GM18907 (cell line): ENCODE results near the gene DNAI4.
"Not testable (repeated sequence)": the region's sequence is repeated elsewhere in the genome, so short reads cannot be mapped to it uniquely, and the experiment has no call there.

Source experiments
- ATAC-seq: cut with Tn5 transposase; IDR thresholded peaks from one replicate; pipeline ENCODE4 v1.9.1; 2021; ENCODE audit warnings: mild to moderate bottlenecking, moderate library complexity; ENCODE audit not compliant: unreplicated experiment

The DNAI4 gene

DNA sequence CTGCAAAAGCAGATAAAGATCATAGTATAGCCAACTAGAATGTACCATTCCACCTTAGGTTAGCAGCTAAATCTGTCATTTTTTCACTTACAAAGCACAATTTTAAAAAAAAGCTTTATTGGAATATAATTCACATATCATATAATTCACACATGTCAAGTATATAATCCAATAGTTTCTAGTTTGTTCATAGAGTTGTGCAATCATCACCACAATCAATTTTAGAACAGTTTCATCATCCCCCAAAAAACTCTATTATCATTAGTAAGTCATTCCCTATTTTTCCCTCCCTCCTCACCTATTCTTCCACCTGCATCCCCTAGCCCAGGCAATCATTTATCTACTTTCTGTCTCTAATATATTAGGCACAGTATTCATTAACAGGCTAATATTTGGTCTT is 91.5 kb downstream of the DNAI4 start:
- ATAC-seq = no peak

DNA sequence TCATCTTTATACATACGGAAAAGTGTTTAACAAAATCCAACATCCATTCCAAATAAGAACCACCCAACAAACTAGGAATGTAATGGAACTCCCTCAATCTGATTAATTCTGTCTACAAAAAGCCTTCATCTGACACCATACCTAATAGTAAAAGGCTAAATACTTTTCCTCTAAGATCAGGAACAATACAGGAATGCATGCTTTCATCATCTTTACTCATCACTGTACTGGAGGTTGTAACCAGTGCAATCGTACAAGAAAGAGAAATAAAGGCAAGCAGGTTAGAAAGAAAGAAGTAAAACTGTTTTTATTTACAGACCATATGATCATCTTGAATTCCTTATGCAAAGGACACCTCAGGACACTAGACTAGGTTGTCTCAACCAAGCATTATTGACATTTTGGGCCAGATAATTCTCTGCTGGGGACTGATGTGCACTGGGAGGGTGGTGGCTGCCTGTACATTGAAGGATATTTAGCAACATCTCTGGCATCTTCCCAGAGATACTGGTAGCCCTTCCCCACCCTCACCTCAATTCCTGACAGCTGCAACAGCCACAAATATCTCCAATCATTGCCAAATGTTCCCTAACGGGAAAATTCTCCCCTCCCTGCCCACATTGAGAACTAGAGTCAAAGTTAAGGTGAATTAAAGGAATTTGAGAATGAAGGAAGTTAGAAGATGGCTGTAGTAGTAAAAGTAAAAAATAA is 93.0 kb downstream of the DNAI4 start:
- ATAC-seq = no peak

DNA sequence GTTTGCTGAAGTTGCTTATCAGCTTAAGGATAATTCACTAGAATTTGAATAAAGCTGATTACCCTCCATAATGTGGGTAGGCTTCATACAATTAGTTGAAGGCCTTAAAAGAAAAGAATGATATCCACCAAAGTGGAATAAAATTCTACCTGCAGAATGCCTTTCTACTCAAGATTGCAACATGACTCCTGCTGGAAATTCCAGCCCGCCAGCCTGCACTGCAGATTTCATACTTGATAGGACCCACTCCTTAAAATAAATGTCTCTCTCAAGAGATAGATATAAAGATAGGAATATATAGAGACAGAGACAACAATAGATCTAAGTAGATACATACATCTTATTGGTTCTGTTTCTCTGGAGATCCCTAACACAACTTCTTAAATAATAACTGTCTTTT is 99.9 kb downstream of the DNAI4 start:
- no peak for ATAC-seq

DNA sequence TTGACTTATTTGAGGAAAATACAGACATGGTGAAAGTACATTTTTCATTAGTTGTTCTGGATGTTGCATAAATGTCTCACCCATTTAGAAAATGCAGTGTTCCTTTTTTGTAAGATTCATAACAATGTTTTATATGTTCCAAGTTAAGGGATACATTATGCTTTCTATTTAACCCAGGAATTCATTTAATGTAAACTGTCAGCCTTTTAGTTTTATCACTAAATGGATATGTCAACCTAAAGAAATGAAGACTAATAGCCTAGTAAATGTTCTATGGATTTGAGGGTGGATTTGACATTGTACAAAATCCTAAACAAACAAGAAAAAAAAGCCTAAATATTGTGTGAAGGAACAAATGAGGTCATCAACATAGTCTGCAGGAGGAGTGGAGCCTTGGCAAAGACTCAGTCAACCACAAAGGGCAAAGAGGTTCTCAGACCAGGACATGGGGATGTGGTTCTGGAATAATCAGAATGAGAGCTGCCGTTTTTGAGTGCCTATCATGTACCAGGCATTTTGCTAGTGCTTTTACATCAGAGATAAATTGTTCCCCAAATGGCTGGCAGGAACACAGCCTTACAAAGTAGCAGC is 114.8 kb downstream of the DNAI4 start:
- no peak for ATAC-seq

DNA sequence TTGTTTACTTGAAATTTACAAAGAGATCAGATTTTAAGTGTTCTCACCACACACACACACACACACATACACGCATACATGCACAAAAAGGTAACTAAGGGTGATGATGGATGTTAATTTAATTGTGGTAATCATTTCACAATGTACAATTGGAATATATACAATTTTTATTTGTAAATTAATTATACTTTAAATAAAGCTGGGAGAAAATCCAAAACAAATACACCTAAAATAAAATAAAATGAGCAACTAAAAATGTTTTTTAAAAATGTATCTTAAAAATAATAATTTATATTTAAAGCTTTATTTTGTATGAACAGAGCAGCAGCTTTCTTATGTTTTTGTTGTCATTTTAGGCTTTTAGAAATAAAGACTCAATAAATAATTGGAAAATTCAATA is 115.4 kb downstream of the DNAI4 start:
- no peak for ATAC-seq

DNA sequence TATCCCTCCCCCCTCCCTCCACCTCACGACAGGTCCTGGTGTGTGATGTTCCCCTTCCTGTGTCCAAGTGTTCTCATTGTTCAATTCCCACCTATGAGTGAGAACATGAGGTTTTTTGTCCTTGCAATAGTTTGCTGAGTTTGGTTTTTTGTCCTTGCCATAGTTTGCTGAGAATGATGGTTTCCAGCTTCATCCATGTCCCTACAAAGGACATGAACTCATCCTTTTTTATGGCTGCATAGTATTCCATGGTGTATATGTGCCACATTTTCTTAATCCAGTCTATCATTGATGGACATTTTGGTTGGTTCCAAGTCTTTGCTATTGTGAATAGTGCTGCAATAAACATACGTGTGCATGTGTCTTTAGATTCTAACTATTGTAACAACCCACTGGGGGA is 128.8 kb downstream of the DNAI4 start:
- not testable (repeated sequence) for ATAC-seq

DNA sequence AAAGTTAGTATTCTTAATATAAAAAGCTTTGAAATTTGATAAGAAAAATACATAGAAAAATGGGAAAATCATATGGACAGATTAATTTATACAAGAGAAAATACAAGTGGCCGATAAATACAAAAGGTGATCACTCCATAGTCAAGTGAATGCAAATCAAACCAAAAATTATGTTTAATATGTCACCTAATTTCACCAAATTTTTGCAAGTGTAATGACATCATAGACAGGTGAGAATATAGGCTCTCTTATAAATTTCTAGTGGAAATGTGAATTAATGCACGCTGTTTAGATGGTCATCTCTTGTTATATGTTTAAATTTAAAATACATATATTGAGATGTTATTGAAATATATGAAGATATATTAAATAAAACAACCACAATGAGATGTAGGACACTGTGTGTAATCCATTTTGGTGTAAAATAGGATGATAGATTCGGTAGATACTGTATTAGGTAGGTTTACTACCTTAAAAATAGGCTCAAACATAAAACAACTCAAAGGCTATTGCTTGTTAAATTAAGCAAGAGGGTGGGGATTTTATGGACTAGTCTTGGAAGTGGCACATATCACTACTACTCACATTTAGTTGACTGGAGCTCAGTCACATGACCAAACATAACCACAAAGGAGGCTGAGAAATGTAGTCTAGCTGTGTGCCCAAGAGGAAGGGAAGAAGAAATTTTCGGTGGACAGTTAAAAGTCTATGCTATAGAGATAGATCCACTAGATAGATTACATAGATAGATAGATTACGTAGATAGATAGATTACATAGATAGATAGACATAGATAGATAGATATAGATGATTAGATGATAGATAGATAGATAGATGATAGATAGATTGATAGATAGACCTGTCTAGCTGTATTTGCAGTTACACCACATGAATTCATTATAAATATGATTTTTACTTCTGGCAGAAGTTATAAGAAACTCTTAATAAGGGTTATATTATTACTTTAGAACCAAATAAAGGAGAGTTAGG is 132.7 kb downstream of the DNAI4 start:
- no peak for ATAC-seq

DNA sequence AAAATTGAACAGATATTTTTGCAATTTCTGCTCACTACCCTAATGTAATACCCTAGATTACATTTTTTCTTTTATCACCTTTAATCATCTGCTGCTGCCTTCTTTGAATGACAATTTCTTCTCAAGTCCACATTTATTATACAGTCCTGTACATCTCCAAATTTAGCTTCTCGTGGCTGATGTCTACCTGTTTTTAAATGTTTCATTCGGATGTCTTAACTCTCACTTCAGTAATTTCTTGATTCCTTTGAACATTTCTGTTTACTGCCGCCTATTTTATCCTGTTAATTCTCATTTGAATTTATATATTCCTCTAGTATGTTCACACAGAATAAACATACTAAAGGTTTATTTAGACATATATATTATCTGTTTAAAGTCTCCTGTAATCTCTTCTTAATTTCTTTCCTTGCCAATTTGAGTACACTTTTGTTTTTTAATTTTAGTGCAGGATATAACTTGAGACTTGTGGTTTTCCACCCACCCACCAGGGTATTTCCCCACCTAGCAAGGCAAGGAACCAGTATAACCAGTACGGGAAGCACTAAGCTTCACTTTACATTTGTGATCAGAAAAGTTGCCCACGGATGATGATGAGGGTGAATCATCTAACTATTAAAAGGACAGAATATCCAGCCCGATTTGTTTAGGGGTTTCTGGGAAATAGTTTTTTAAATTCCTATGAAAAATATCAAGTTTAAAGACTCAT is 136.3 kb downstream of the DNAI4 start:
- peak; percentile 91 for ATAC-seq

DNA sequence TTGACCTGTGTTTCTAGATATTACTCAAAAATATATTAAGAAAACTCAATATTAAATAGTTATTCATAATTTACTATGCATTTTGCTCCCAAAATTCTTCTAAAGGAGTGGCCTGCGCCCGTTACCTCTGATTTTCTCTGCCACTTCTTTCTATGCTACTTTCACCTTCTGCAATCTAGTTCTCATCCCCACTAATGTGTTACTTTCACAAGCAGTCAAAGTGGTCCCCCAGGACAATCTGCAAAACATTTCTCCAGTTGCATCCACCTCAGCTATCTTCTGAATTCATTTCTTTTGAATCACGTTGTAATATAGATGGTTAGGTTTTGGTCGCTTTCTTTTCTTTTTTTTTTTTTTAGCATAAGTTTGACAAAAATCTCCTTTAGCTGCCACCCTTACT is 137.0 kb downstream of the DNAI4 start:
- no peak for ATAC-seq

DNA sequence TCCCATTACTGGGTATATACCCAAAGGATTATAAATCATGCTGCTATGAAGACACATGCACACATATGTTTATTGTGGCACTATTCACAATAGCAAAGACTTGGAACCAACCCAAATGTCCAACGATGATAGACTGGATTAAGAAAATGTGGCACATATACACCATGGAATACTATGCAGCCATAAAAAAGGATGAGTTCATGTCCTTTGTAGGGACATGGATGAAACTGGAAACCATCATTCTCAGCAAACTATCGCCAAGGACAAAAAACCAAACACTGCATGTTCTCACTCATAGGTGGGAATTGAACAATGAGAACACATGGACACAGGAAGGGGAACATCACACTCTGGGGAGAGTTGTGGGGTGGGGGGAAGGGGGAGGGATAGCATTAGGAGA is 138.9 kb downstream of the DNAI4 start:
- not testable (repeated sequence) for ATAC-seq

DNA sequence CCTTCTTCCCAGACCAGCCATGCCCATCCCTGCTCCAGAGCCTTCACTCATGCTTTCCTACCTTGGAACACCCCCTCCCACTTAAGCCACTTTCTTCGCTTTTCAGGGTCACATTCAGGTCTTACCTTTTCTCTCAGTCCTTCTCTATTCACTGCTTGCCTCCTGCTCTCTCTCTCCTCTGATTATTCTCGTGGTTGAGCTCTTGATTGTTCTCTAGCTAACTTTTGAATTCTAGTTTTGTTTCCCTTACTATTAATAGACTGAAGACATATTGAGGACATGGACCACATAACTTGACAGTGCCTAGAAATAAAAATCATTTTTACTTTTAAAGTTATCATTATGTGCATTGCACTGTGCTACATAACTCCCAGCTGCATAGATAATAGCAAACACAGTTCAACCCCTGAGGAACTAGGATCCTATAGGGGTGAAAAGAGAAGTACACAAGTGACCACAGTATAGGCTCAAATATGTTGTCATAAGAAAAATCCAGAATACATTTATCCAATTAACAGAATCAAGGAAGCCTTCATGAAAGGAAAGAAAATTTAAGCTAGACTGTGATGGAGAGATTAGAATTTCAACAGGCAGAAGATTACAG is 145.1 kb downstream of the DNAI4 start:
- no peak for ATAC-seq

DNA sequence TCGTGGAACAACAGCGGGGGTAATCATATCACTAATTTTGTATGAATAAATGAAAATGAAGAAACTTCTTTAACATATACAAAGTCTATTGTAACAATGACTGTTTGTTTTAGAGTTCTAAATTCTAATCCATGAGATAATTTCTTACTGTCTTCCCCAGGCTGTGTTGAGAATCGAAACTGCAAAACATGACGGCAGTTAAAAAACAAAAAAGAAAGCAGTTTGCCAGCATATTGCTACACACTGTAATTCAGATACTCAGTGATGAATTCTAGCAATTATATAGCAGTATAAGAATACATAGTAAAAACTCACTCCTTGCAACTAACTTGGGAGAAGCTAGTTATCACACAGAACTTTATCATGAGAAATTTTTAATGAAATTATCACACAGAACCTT is 145.7 kb downstream of the DNAI4 start:
- no peak for ATAC-seq

DNA sequence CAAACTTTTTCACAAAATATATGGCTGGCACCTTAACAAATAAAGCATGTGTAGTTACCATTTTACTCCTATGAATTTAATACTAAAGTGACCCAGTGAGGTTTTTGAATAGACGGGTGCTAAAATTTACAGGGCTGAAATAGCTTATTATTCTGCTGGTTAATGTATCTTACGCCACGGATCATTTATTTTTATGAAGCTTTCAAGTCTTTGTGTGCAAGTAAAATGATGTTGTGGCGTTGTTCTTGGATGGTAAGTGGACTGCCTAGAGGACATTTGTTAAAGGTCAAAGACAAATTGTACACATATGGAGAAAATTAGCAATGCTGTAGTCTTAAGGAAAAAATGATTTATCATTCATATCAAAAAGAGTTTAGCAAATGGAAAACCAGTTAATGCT is 146.4 kb downstream of the DNAI4 start:
- ATAC-seq = no peak

DNA sequence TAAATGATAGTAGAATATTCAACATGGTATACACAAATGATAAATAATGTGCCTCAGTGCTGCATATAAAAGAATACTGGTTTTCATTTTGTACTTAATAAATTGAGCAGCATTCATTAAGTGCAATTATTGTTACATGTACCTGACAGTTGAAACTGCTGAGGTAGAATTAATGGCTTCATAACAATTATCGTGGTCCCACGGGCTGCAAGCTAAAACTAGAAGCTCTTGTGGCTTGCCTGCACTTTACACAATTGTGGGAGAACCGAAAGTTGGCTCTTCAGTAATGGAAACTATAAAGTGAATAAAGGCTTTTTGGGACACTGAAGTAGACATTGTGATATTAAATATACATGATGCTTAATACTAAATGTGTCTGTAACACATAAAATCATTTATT is 146.8 kb downstream of the DNAI4 start:
- ATAC-seq = no peak

DNA sequence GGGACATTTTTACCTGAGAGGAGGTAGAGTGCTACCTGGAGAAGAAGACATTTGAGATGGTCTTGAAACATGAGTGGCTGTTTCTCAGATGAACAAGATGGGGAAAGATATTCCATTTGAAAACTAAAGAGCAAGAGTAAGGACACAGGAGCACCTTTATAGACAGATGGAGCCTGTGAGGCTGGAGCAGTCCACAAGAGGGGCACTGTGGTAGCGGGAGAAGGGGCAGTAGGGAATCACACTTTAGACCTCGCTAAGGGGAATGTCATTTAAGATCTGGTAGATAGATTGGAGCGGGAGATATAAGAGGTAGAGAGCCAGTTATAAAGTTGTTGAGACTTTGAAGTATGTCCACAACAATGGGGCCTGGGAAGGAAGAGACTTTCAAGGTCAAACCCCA is 149.0 kb downstream of the DNAI4 start:
- no peak for ATAC-seq

DNA sequence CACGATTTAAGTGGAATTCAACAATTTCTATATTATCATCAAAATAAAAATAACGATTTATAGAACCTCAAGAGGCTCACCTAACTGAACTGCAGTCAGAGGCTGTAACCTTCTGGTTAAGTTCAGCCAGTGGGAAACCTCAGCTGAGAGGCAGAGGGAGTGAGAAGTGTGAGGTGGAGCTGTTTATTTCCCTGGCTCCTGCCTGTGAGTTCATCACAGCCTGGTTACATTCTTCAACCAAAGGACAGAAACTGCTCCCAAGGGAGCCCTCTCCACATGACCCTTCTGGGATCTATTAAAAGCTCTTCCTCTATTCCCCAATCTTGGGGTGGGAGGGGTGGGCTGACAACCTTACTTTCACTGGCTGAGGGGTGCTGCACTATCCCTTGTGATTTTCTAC is 150.2 kb downstream of the DNAI4 start:
- ATAC-seq = no peak

DNA sequence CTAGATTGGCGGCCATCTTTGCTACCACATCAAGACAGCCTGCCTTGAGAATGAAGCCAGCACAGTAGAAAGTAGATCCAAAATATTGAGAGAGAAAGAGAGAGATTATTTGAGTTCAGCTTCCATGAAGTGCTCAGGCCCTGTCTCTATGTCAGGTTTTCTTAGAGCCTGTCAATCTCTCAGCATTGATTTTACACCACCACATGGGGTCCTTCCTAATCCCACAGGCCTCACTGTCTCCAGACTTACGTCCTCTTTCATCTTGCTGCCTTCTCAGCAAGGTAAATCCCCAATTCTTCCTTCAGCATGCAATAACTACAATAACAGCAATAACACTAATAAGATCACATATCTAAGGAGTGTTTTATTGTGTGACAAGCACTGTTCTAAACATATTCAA is 151.4 kb downstream of the DNAI4 start:
- ATAC-seq = no peak

DNA sequence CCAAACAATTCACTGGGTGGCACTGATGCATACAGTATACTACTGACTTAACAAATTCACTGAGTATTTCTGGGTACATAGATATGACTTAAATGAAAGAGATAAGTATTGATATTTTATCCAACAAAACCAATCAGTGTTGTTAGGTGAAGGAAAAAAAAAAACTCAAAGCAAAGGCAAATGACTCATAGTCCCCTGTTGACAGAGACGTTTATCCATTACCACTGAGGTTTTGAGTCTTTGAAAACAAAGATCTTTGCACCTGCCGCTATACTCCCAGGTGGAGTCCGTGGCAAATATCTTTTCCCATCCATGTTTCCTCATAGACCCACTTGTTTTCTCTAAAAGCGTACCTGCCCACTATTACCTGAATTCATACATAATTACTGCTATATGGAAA is 154.0 kb downstream of the DNAI4 start:
- ATAC-seq = no peak

DNA sequence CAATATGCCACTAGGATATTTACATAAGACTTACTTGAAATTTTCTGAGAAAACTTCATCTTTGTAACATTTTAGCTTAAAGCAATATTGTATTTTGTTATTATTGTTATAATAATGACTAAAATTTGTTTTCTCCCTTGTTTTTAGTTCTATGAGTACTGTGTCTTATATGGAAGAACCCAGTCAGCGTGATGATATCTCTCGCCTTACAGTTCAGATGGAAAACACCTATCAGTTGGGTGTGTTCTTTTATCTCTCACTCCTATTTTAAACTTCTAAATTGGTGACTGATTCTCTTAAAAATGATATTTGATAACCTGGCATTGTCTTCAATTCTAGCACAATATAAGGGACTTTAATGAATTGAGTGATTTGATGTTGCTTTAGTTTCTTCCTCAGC is 154.4 kb downstream of the DNAI4 start:
- ATAC-seq = no peak

DNA sequence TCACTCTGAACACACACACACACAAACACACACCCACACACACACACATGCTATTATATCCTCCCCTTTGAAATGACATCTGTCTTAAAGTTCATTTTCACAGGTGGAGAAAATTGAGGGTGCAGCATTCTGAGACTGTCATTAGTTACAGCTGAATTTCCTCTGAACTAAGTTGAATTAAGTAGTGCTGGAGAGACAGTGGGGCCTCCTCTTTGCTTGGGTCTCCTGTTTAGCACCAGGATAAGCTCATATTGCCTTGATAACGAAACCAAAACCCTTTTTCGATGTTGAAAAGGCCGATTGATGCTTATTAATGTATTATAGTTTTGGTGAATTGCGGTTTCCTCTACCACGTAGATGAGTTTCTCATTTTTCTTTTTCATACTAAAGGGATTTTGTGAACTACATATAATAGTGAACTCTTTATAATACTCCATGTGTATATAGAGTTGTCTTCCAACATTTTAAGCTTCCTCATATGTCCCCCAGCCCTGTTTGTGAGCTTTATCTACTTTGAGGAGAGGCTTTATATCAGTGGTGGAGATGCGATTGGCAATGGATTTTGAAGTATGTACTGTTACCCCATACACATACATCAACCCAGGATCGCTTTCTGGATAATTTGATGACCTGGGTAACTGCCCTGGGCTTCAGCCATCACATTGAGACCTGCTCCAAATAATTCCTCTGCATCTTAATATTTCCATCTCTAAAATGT is 155.0 kb downstream of the DNAI4 start:
- no peak for ATAC-seq
